H9 (cell line): ENCODE data around the gene OSBP2. TPM values are rescaled to one million over a fixed set of nuclear protein-coding genes. Genes with fewer than 3 reads are reported as not detected.

Experiments used
- DNase-seq: peaks from one replicate; pipeline ENCODE4 v3.0.0-alpha.2; 2017
- H2AFZ ChIP-seq: one replicate; pipeline ENCODE4 v1.6.1; 2013; ENCODE audit warnings: mild to moderate bottlenecking, low read length, control low read depth, moderate library complexity
- H2AK5ac ChIP-seq: 2 replicates; pipeline ENCODE4 v1.6.1; 2013; ENCODE audit warnings: low read length, control low read depth, mixed read lengths; ENCODE audit not compliant: insufficient read length
- H2BK120ac ChIP-seq: one replicate; pipeline ENCODE4 v1.6.1; 2013; ENCODE audit warnings: low read depth, mild to moderate bottlenecking, low read length, control low read depth, inconsistent platforms; ENCODE audit not compliant: poor library complexity, severe bottlenecking
- H2BK12ac ChIP-seq: 2 replicates; pipeline ENCODE4 v1.6.1; 2013; ENCODE audit warnings: low read length, control low read depth, mixed read lengths, low read depth; ENCODE audit not compliant: insufficient read length
- H2BK15ac ChIP-seq: 2 replicates; pipeline ENCODE4 v1.6.1; 2013; ENCODE audit warnings: low read depth, low read length, control low read depth
- H2BK20ac ChIP-seq: one replicate; pipeline ENCODE4 v1.6.1; 2013; ENCODE audit warnings: low read depth, mild to moderate bottlenecking, low read length, control low read depth, inconsistent platforms; ENCODE audit not compliant: poor library complexity, severe bottlenecking
- H2BK5ac ChIP-seq: 2 replicates; pipeline ENCODE4 v1.6.1; 2013; ENCODE audit warnings: low read length, control low read depth, mixed read lengths; ENCODE audit not compliant: insufficient read length
- H3K14ac ChIP-seq: 2 replicates; pipeline ENCODE4 v1.6.1; 2013; ENCODE audit warnings: low read length, control low read depth; ENCODE audit not compliant: insufficient read depth
- H3K18ac ChIP-seq: 2 replicates; pipeline ENCODE4 v1.6.1; 2013; ENCODE audit warnings: low read depth, mild to moderate bottlenecking, mixed read lengths, low read length, control low read depth; ENCODE audit not compliant: insufficient read length
- H3K23ac ChIP-seq: 2 replicates; pipeline ENCODE4 v1.6.1; 2013; ENCODE audit warnings: low read length, control low read depth, mixed read lengths, low read depth; ENCODE audit not compliant: insufficient read length
- H3K23me2 ChIP-seq: 2 replicates; pipeline ENCODE4 v1.6.1; 2013; ENCODE audit warnings: low read depth, mild to moderate bottlenecking, mixed read lengths, low read length, control low read depth; ENCODE audit not compliant: insufficient read length, poor library complexity, severe bottlenecking
- H3K27ac ChIP-seq: 2 replicates; pipeline ENCODE4 v1.5.1; 2013; ENCODE audit warnings: low read length, control low read depth, mixed read lengths, low read depth; ENCODE audit not compliant: insufficient read length
- H3K27me3 ChIP-seq: 2 replicates; pipeline ENCODE4 v1.6.1; 2013; ENCODE audit warnings: low read length, control low read depth, inconsistent platforms; ENCODE audit not compliant: insufficient read depth
- H3K4ac ChIP-seq: 2 replicates; pipeline ENCODE4 v1.6.1; 2013; ENCODE audit warnings: low read depth, mild to moderate bottlenecking, control low read depth, inconsistent platforms, low read length, moderate library complexity
- H3K4me1 ChIP-seq: 2 replicates; pipeline ENCODE4 v1.6.1; 2013; ENCODE audit warnings: low read length, control low read depth, inconsistent platforms; ENCODE audit not compliant: insufficient read depth
- H3K4me2 ChIP-seq: 2 replicates; pipeline ENCODE4 v1.6.1; 2013; ENCODE audit warnings: low read length, control low read depth, mixed read lengths; ENCODE audit not compliant: insufficient read length, insufficient read depth
- H3K56ac ChIP-seq: 2 replicates; pipeline ENCODE4 v1.6.1; 2013; ENCODE audit warnings: low read depth, mild to moderate bottlenecking, mixed read lengths, low read length, control low read depth; ENCODE audit not compliant: insufficient read length
- H3K79me1 ChIP-seq: 2 replicates; pipeline ENCODE4 v1.6.1; 2013; ENCODE audit warnings: low read depth, mild to moderate bottlenecking, moderate library complexity, low read length, control low read depth, inconsistent platforms; ENCODE audit not compliant: insufficient read depth, poor library complexity, severe bottlenecking
- H3K79me2 ChIP-seq: 2 replicates; pipeline ENCODE4 v1.6.1; 2013; ENCODE audit warnings: low read length, control low read depth, inconsistent platforms; ENCODE audit not compliant: insufficient read depth
- H3K9ac ChIP-seq: 2 replicates; pipeline ENCODE4 v1.6.1; 2013; ENCODE audit warnings: low read length, control low read depth, mixed read lengths; ENCODE audit not compliant: insufficient read length; ENCODE audit errors: extremely low read depth
- H3K9me3 ChIP-seq: one replicate; pipeline ENCODE4 v1.6.1; 2013; ENCODE audit warnings: low read depth, low read length, inconsistent platforms; ENCODE audit not compliant: control insufficient read depth
- H3T11ph ChIP-seq: one replicate; pipeline ENCODE4 v1.6.1; 2013; ENCODE audit warnings: mild to moderate bottlenecking, low read length, control low read depth, inconsistent platforms
- H4K20me1 ChIP-seq: one replicate; pipeline ENCODE4 v1.6.1; 2013; ENCODE audit not compliant: control insufficient read depth, insufficient read length, insufficient read depth
- H4K5ac ChIP-seq: 2 replicates; pipeline ENCODE4 v1.6.1; 2013; ENCODE audit warnings: low read depth, mild to moderate bottlenecking, mixed read lengths, low read length, control low read depth; ENCODE audit not compliant: insufficient read length
- H4K8ac ChIP-seq: replicated peaks from 2 replicates; pipeline ENCODE4 v1.6.1; 2013; ENCODE audit warnings: low read length, control low read depth, mixed read lengths, low read depth; ENCODE audit not compliant: insufficient read length
- H4K91ac ChIP-seq: 2 replicates; pipeline ENCODE4 v1.6.1; 2013; ENCODE audit warnings: low read depth, mild to moderate bottlenecking, moderate library complexity, mixed read lengths, low read length, control low read depth; ENCODE audit not compliant: insufficient read length
- H3K27ac Mint-ChIP-seq, 3 experiments: 2 replicates in 2 of 3; 3 replicates in 1 of 3; pipeline ENCODE4 v1.8.0; 2020 to 2021; ENCODE audit warnings: mixed read lengths in 3 of 3, mild to moderate bottlenecking in 1 of 3, moderate library complexity in 1 of 3
- H3K27me3 Mint-ChIP-seq: 2 replicates; pipeline ENCODE4 v1.8.0; 2021; ENCODE audit warnings: low read depth, mild to moderate bottlenecking, moderate library complexity, mixed read lengths
- H3K36me3 Mint-ChIP-seq, 3 experiments: 2 replicates in 2 of 3; 3 replicates in 1 of 3; pipeline ENCODE4 v1.8.0; 2020 to 2021; ENCODE audit warnings: low read depth in 3 of 3, mixed read lengths in 3 of 3; ENCODE audit not compliant: insufficient read depth in 1 of 3
- H3K4me1 Mint-ChIP-seq, 2 experiments: 2 replicates each; pipeline ENCODE4 v1.8.0; 2020; ENCODE audit warnings: mixed read lengths in 2 of 2
- H3K4me3 Mint-ChIP-seq, 2 experiments: 2 replicates in 1 of 2; 3 replicates in 1 of 2; pipeline ENCODE4 v1.8.0; 2020 to 2021; ENCODE audit warnings: mild to moderate bottlenecking in 2 of 2, mixed read lengths in 2 of 2, moderate library complexity in 1 of 2
- H3K9me3 Mint-ChIP-seq, 2 experiments: 2 replicates in 1 of 2; 3 replicates in 1 of 2; pipeline ENCODE4 v1.8.0; 2020; ENCODE audit warnings: mild to moderate bottlenecking in 2 of 2, mixed read lengths in 2 of 2, moderate library complexity in 1 of 2
- CTCF ChIP-seq: fragments of 200-600 bp; sonication (generic); conservative IDR thresholded peaks from 3 replicates; pipeline ENCODE4 v1.8.0; 2021; ENCODE audit warnings: antibody characterized with exemption, mild to moderate bottlenecking
- WGBS: extraction: QIAGEN DNeasy Blood & Tissue Kit; methylation state at CpG from one replicate; pipeline ENCODE4 v1.1.7; 2013; ENCODE audit warnings: missing lambda C conversion rate, low lambda C conversion rate, mixed read lengths; ENCODE audit not compliant: insufficient read length; ENCODE audit errors: extremely low coverage; 5-methylcytosine and 5-hydroxymethylcytosine counted together
- total RNA-seq: library from RNA; stranded (reverse); gene quantifications from 2 replicates; pipeline ENCODE4 v1.2.1, GENCODE V29; 2021

Gene OSBP2
- total RNA-seq, 1 experiment from 2014 or later: 3.4 TPM

- Histone ChIP-seq H2AK5ac (no peak overlapping the region), H3T11ph (no peak overlapping the region), H2BK5ac (no peak overlapping the region), H4K8ac (no peak overlapping the region), H3K18ac (no peak overlapping the region), H2BK120ac (no peak overlapping the region), H3K79me1 (no peaks in the 10 kb centered on the region), H3K9ac (no peak overlapping the region), H3K4me2 (no peak overlapping the region), H3K79me2 (no peaks in the 10 kb centered on the region), H2BK20ac (no peak overlapping the region), H4K5ac (no peak overlapping the region), H4K91ac (no peak overlapping the region), H2BK12ac (no peak overlapping the region), H3K23me2 (no peaks in the 10 kb centered on the region), H3K27me3 (no peaks in the 10 kb centered on the region), H4K20me1 (no peaks in the 10 kb centered on the region), H3K23ac (no peak overlapping the region), H2AFZ (no peak overlapping the region), H3K4me1 (no peaks in the 10 kb centered on the region), H3K56ac (no peak overlapping the region), H3K9me3 (no peaks in the 10 kb centered on the region), H3K4ac (no peak overlapping the region), H3K27ac (no peak overlapping the region), H3K14ac (no peak overlapping the region), H2BK15ac (no peak overlapping the region)
- DNase-seq: no peak
- Mint-ChIP-seq H3K27ac (peak overlapping the region in 1 of 3 experiments; percentile 23; a peak in 2 of 7 replicates), H3K27me3 (no peaks in the 10 kb centered on the region), H3K9me3 (no peaks in the 10 kb centered on the region), H3K4me3 (no peak overlapping the region), H3K36me3 (no peaks in the 10 kb centered on the region; a peak in 1 of 7 replicates), H3K4me1 (peaks cover 18 to 26% of the 10 kb centered on the region in 2 experiments)
- WGBS: no CpG with 5 or more reads among the region's 7 CpGs
- no peak for TF ChIP-seq CTCF
These were observed 189.0 kb downstream of the OSBP2 start for GRCh38 chr22:30883586-30884145.
